ENCODE data around the gene ZNF263.

GRCh38 chr16:3289998-3290673 is 6.8 kb downstream of the ZNF263 start:
- TF ChIP-seq ZNF274 (IDR thresholded peaks at IDR 0.05; ENCODE audit: low read depth, low read length) (peak; percentile 81), SUZ12 (IDR thresholded peaks at IDR 0.05; ENCODE audit: extremely low read depth, insufficient read depth, insufficient read length) (no peak)

All from NT2/D1 (cell line).